Activated CD4-positive, alpha-beta memory T cell treated with anti-CD3 and anti-CD28 coated beads for 36 hours (primary cell): ENCODE results near the gene TMSB10. TPM values are rescaled to one million over a fixed set of nuclear protein-coding genes. Genes with fewer than 3 reads are reported as not detected.

Experiments used
- CTCF ChIA-PET: fragments of 350-600 bp; sonication (Branson Sonifier 250); formaldehyde crosslinking; loops from one replicate; lab custom pipeline; 2021; ENCODE audit warnings: antibody characterized with exemption, inconsistent platforms; lab: Charles Lee
- POLR2A ChIA-PET: fragments of 350-600 bp; sonication (Branson Sonifier 250); formaldehyde crosslinking; loops from one replicate; lab custom pipeline; 2021; ENCODE audit warnings: antibody characterized with exemption; lab: Charles Lee
- DNase-seq: peaks from one replicate; pipeline ENCODE4 v3.0.0-alpha.2; 2020
- H3K27ac Mint-ChIP-seq: one replicate; pipeline ENCODE4 v1.8.0; 2021; ENCODE audit warnings: mixed read lengths
- H3K27me3 Mint-ChIP-seq: one replicate; pipeline ENCODE4 v1.8.0; 2021; ENCODE audit warnings: mixed read lengths
- H3K36me3 Mint-ChIP-seq: one replicate; pipeline ENCODE4 v1.8.0; 2021; ENCODE audit warnings: mixed read lengths
- H3K4me1 Mint-ChIP-seq: one replicate; pipeline ENCODE4 v1.8.0; 2021; ENCODE audit warnings: low read depth, mixed read lengths
- H3K4me3 Mint-ChIP-seq: one replicate; pipeline ENCODE4 v1.8.0; 2021; ENCODE audit warnings: mild to moderate bottlenecking, mixed read lengths
- H3K9me3 Mint-ChIP-seq: one replicate; pipeline ENCODE4 v1.8.0; 2021; ENCODE audit warnings: mixed read lengths
- intact Hi-C: fragments of 100-400 bp; cut with micrococcal nuclease; formaldehyde crosslinking; loops from one replicate; pipeline ENCODE4 v1.15.1; 2023
- total RNA-seq, 2 experiments: library from RNA; stranded (reverse); gene quantifications; one replicate each; pipeline ENCODE4 v1.2.3, GENCODE V29; 2021

The TMSB10 gene
- total RNA-seq, 2 experiments from 2014 or later = 2,535 to 2,567 TPM

DNA sequence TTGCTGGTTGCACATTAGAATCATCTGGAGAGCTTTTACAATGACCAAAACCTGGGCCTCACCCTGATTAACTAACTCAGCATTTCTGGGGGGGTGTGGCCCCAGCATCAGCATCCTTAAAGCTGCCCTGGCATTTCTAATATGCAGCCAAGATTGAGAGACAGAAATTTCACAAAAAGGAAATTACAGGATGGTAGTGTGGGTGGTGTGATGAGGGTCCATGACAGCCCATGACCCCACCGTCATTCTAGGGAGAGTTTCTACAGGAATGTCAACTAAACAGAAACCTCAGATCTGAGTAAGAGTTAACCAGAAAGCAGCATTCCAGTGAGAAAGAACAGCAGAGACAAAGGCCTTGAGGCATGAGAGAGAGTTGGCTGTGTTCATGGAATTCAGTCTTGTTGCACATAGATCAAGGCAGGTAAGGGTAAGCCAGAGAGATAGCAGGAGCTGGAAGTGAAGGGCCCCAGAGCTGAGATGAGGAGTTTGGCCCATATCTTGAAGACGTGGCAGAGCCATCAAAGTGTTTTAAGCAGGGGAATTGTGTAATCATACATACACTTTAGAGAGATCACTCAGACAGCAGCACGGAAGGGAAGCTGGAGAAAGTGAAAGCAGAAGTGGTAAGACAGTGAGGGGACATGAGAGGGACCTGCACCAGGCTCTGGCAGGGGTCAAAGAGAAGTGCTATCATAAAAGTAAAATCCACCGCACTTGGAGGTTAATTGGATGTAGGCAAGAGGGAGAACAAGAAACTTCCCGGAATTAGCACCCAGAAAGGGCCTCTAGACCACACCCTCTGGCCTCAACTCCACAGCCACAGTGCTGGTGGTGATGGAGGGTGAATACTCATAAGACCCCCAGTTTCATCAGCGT lies 16.8 kb upstream of the TMSB10 start:
- CTCF ChIA-PET = interaction anchor here (1.0 to 4.6 kb wide), 6 partner anchors 12 to 373 kb away, joined by 3 to 49 read pairs (median 4); partner anchors contain the start of gene DNAH6
- peak overlapping the region; percentile 58 for H3K4me3 Mint-ChIP-seq

DNA sequence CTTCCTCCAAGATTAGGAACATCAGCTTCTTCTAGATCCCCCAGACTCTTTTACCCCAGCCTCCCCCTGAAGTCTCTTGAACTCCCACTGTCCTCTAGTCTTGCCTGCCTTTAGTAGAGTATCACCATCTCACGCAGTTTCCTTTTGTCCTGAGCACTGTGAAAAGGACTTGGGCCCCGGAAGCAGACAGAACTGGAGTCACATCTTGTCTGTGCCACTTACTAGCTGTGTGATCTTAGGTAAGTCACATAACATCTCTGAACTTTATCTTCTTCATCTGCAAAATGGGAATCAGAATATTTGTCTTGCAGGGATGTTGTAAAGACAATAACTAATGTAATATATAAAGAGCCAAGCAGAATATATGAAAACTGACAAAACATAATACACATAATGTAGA lies 16.1 kb upstream of the TMSB10 start:
- no peaks in the 10 kb centered on the region for H3K36me3 Mint-ChIP-seq
- no peak for DNase-seq
- peaks cover 46% of the 10 kb centered on the region for H3K4me1 Mint-ChIP-seq
- peak overlapping the region; percentile 90 for H3K27ac Mint-ChIP-seq
- no peaks in the 10 kb centered on the region for H3K27me3 Mint-ChIP-seq
- POLR2A ChIA-PET = interaction anchor here (0.6 to 4.0 kb wide), 8 partner anchors 10 to 114 kb away, joined by 3 to 39 read pairs (median 4); partner anchors contain the start of genes TMSB10 and TRABD2A
- H3K4me3 Mint-ChIP-seq = peak overlapping the region; percentile 58
- CTCF ChIA-PET = interaction anchor here (1.0 to 4.6 kb wide), 6 partner anchors 11 to 373 kb away, joined by 3 to 49 read pairs (median 4); partner anchors contain the start of gene DNAH6
- intact Hi-C loops = loop anchor here (2.0 kb wide), 1 partner anchor 49 kb away; no protein-coding TSS in a partner anchor
- no peaks in the 10 kb centered on the region for H3K9me3 Mint-ChIP-seq

More for the DNA sequence above, 16.8 kb upstream of the TMSB10 start:
- Mint-ChIP-seq H3K9me3 (no peaks in the 10 kb centered on the region), H3K36me3 (no peaks in the 10 kb centered on the region), H3K4me1 (peaks cover 47% of the 10 kb centered on the region), H3K27me3 (no peaks in the 10 kb centered on the region), H3K27ac (peak overlapping the region; percentile 90)
- POLR2A ChIA-PET = interaction anchor here (0.6 to 4.0 kb wide), 8 partner anchors 9 to 115 kb away, joined by 3 to 39 read pairs (median 4); partner anchors contain the start of genes TMSB10 and TRABD2A
- peak; percentile 71 for DNase-seq
- intact Hi-C loops = loop anchor here (1.0 to 2.0 kb wide), 3 partner anchors 10 to 50 kb away; no protein-coding TSS in a partner anchor

DNA sequence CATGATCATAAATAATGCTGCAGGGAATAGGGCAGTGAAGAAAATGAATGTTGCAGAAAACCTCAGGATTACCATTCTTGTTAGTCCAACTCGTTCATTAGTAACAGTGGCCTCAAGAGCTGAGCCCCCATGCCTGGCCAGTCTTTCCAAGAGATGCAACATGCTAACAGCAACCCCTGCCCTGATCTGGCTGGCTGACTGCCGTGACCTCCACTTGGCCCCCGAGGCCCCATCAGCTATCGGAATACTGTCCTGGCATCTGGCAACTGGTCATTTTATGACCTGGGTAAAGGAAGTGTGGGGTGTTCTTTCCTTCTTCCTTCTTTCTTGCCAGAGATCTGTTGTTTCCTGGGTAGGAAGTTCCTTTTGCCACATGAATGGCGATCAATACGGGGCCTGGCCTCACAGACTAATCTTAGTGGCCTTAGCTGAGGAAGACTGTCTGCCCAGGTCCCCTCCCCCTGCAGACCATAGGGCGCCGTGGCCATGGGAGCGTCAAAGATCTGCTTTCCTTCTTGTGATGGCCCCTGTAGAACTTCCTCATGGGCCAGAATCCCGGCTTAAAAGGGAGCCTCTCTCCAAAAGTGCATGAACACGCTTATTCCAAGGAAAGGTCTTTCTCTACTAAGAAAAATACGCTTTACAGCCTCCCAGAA lies 14.0 kb upstream of the TMSB10 start:
- no peaks in the 10 kb centered on the region for H3K27me3 Mint-ChIP-seq
- POLR2A ChIA-PET = no interaction called here
- H3K9me3 Mint-ChIP-seq = no peaks in the 10 kb centered on the region
- no peaks in the 10 kb centered on the region for H3K36me3 Mint-ChIP-seq
- H3K4me1 Mint-ChIP-seq = peaks cover 60% of the 10 kb centered on the region
- CTCF ChIA-PET = interaction anchor here (1.3 to 1.5 kb wide), 2 partner anchors 9 to 34 kb away, joined by 4 to 6 read pairs; no protein-coding TSS in a partner anchor
- intact Hi-C loops = no loop called here
- peak overlapping the region; percentile 4 for H3K27ac Mint-ChIP-seq
- no peak overlapping the region for H3K4me3 Mint-ChIP-seq
- DNase-seq = no peak

DNA sequence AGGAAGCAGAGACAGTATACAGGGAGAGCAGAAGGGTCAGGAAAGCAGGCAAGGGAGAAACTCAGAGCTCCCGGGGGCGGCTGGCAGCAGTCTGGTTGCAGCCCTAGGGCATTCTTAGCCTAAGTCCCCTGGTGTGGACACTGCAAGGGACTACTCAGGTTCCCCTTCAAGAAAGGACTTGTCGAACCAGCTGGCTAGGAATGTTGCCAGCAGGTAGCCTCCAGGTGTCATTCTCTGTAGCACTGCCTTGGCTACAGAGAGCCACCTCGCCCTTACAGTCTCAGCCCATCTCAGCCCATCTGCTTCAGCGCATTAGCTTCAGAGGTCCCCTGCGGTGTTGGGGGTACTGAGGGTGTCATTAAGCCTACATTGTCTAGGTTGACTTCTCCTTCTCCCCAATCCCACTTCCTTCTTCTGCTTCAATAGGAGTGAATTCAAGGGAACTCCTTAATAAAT lies 11.3 kb upstream of the TMSB10 start:
- peak overlapping the region; percentile 30 for H3K4me3 Mint-ChIP-seq
- CTCF ChIA-PET = interaction anchor here (1.1 to 3.9 kb wide), 5 partner anchors 12 to 31 kb away, joined by 3 to 37 read pairs (median 4); partner anchors contain the start of gene TRABD2A
- intact Hi-C loops = loop anchor here (1.0 kb wide), 1 partner anchor 31 kb away; no protein-coding TSS in a partner anchor

DNA sequence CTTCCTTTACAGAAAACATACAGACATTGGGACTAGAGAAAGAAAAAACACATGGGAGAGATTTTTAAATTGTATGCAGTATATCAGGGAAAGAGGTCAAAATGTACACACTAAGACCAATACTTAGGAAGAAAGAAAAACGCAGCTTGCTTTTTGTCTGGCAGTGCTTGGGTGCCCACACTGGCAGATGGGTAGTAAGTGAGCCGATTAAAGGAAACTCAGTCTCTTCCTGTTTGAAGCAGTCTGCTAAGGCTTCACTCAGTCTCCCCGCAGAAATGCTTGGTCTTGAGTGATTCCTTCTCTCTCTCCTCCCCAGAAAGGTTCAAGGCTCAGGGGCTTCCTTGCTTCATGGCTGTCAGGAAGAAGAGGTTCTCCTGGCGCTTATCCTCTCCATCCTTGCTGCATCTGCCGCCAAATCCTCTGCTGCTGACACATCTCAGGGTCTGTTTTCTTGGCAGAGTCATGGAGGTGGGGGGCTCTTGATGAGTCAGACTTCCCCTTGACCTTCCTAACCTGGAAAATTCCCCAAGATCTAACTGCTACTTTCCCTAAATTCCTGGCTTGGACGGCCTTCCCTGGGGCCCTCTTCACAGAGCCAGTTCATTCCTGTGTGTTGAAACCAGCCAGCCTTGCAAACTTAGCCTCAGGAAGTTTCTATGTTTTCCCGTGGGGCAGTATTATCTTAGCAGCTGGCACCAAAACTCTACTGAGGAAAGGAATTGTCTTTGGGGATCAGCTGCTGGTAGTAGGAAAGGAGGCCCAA lies 10.5 kb upstream of the TMSB10 start:
- Mint-ChIP-seq H3K36me3 (no peaks in the 10 kb centered on the region), H3K27me3 (no peaks in the 10 kb centered on the region), H3K27ac (peak overlapping the region; percentile 85), H3K4me1 (peaks cover 59% of the 10 kb centered on the region), H3K4me3 (peak overlapping the region; percentile 30), H3K9me3 (no peaks in the 10 kb centered on the region)
- intact Hi-C loops = loop anchor here (1.0 kb wide), 1 partner anchor 30 kb away; no protein-coding TSS in a partner anchor
- DNase-seq = no peak
- POLR2A ChIA-PET = interaction anchor here (3.3 kb wide), 1 partner anchor 11 kb away, joined by 14 read pairs; the partner anchor contains the start of gene TMSB10
- CTCF ChIA-PET = interaction anchor here (1.1 to 3.9 kb wide), 3 partner anchors 12 to 30 kb away, joined by 4 to 37 read pairs (median 15); no protein-coding TSS in a partner anchor

More for the DNA sequence above, 11.3 kb upstream of the TMSB10 start:
- Mint-ChIP-seq H3K27ac (peak overlapping the region; percentile 85), H3K9me3 (no peaks in the 10 kb centered on the region), H3K36me3 (no peaks in the 10 kb centered on the region), H3K27me3 (no peaks in the 10 kb centered on the region), H3K4me1 (peaks cover 58% of the 10 kb centered on the region)
- POLR2A ChIA-PET = interaction anchor here (0.8 to 3.3 kb wide), 3 partner anchors 12 to 26 kb away, joined by 3 to 14 read pairs (median 4); partner anchors contain the start of gene TMSB10
- no peak for DNase-seq

DNA sequence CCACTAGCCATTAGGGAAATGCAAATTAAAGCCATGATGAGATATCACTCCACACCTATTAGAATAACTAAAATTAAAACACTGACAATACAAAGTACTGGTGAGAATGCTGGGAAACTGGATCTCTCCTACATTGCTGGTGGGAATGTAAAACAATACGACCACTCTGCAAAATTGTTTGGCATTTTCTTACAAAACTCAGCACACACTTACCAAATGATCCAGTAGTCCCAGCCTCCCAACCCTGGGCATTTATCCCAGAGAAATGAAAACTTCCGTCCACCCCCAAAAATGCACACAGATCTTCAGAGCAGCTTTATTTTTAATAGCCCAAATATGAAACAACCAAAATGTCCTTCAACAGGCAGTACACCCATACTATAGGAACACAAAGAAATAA lies 8.9 kb upstream of the TMSB10 start:
- intact Hi-C loops = no loop called here
- Mint-ChIP-seq H3K9me3 (no peaks in the 10 kb centered on the region), H3K4me1 (peaks cover 61% of the 10 kb centered on the region), H3K27ac (peak overlapping the region; percentile 3), H3K36me3 (no peaks in the 10 kb centered on the region), H3K27me3 (no peaks in the 10 kb centered on the region), H3K4me3 (no peak overlapping the region)
- POLR2A ChIA-PET = interaction anchor here (2.4 kb wide), 1 partner anchor 10 kb away, joined by 19 read pairs; no protein-coding TSS in a partner anchor
- CTCF ChIA-PET = interaction anchor here (3.9 kb wide), 1 partner anchor 28 kb away, joined by 37 read pairs; no protein-coding TSS in a partner anchor
- DNase-seq = no peak

DNA sequence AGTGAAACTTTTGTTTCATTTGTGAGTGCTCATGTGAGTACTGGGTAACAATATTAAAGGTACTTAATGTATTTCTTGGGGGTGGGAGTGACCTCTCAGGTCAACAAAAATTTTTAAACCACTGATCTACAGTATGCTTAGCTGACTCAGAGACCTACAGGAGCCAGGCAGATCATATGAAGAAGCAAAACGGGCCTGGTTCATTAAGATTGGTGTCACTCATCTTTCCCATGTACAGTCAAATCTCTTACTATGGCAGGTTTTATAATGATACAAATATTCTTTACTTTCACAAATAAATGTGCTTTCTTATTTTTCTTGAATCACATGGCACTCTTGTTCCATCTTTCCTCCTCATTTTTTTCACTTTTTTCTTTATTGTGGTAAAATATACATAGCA lies 7.7 kb upstream of the TMSB10 start:
- Mint-ChIP-seq H3K4me3 (no peak overlapping the region), H3K27me3 (no peaks in the 10 kb centered on the region), H3K36me3 (no peaks in the 10 kb centered on the region), H3K27ac (peak overlapping the region; percentile 99), H3K4me1 (peaks cover 71% of the 10 kb centered on the region), H3K9me3 (no peaks in the 10 kb centered on the region)
- intact Hi-C loops = loop anchor here (1.0 to 2.0 kb wide), 3 partner anchors 9 to 15 kb away; no protein-coding TSS in a partner anchor
- no peak for DNase-seq
- CTCF ChIA-PET = interaction anchor here (0.8 to 11.8 kb wide), 5 partner anchors 11 to 47 kb away, joined by 3 to 117 read pairs (median 5); no protein-coding TSS in a partner anchor
- POLR2A ChIA-PET = interaction anchor here (0.5 to 2.4 kb wide), 6 partner anchors 7 to 74 kb away, joined by 3 to 19 read pairs (median 3); no protein-coding TSS in a partner anchor

DNA sequence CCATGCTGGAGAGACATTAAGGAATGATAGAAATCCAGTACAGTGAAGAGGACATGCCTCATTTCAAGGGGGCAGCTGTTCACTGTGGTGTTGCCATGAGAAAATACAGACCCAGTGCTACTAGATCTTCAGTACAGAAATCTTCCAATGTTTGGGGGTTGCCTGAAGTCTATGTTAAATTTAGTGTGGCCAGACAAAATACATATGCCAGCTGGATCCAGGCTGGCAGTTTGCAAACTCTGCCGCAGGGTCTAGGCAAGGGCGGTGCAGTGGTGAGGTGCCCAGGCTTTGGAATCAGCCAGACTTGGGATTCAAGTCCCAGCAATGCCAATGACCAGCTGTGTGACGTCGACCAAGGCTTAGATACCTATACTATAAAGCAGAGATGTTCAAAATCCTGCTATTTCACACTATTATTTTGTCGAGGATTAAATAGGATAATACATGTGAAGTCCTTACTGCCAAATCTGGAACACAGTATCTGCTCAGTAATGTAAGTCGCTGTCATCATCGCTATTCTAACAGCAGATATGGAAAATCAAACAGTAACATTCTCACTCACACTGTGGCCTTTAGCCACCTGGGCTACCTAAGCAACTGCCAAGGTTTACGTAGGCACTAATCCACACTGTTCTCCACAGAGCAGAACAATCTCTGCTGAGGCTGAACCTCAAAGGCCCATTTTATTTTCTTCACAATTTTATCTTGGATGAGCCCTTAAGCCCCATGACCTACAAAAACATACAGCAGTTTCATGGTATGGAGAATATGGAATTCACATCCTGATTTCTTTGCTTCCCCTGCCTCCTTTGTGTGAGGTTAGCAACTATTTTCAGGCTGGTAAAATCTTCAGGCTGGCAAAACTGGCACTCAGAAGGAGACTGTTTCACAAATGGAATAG lies 5.9 kb upstream of the TMSB10 start:
- H3K36me3 Mint-ChIP-seq = no peaks in the 10 kb centered on the region
- H3K4me1 Mint-ChIP-seq = peaks cover 76% of the 10 kb centered on the region
- DNase-seq = no peak
- ChIA-PET POLR2A (no interaction called here), CTCF (interaction anchor here (1.4 to 11.8 kb wide), 4 partner anchors 11 to 26 kb away, joined by 5 to 117 read pairs (median 5); no protein-coding TSS in a partner anchor)
- no peaks in the 10 kb centered on the region for H3K27me3 Mint-ChIP-seq
- H3K27ac Mint-ChIP-seq = peak overlapping the region; percentile 99
- no peaks in the 10 kb centered on the region for H3K9me3 Mint-ChIP-seq
- H3K4me3 Mint-ChIP-seq = no peak overlapping the region
- intact Hi-C loops = loop anchor here (2.0 kb wide), 1 partner anchor 17 kb away; no protein-coding TSS in a partner anchor

DNA sequence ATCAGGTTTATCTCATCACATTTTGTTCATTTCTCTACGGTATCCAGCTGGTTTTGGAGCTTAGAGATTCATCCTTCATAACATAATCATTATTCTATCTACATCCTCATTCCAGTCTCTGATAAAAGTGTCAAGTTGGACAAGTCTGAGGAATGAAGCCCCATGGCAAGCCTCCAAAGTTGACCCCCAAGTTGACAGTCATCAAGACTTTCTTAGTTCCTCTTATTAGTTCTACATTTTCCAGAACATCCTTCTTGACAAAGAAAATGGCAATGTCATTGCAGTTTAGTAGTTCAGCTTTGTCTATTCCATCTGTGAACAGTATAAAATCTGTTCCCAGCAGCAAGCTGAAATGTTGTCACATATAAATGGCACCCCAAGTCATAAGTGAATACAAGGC lies 4.5 kb upstream of the TMSB10 start:
- ChIA-PET POLR2A (interaction anchor here (1.1 to 2.0 kb wide), 2 partner anchors 12 to 18 kb away, joined by 3 to 5 read pairs; no protein-coding TSS in a partner anchor), CTCF (interaction anchor here (1.5 to 11.8 kb wide), 2 partner anchors 13 to 25 kb away, joined by 5 to 117 read pairs; no protein-coding TSS in a partner anchor)
- H3K27me3 Mint-ChIP-seq = no peaks in the 10 kb centered on the region
- no peaks in the 10 kb centered on the region for H3K9me3 Mint-ChIP-seq
- peaks cover 70% of the 10 kb centered on the region for H3K4me1 Mint-ChIP-seq
- no peak for DNase-seq
- peaks cover 4% of the 10 kb centered on the region for H3K36me3 Mint-ChIP-seq
- H3K27ac Mint-ChIP-seq = no peak overlapping the region
- intact Hi-C loops = no loop called here
- no peak overlapping the region for H3K4me3 Mint-ChIP-seq
